GM19099 (cell line): Measurements from ENCODE around the gene ZNF558.

Source experiments
- POLR2A ChIP-seq: IDR thresholded peaks from 3 replicates; pipeline ENCODE4 v1.6.1; 2011; ENCODE audit warnings: low read depth; ENCODE audit not compliant: insufficient read length; ENCODE audit errors: extremely low read depth

The ZNF558 gene

GRCh38 chr19:8820234-8820633, 11.9 kb downstream of the ZNF558 start:
- no peak for TF ChIP-seq POLR2A

- TF ChIP-seq POLR2A = no peak
Observed at GRCh38 chr19:8815780-8816179, 16.3 kb downstream of the ZNF558 start.

GRCh38 chr19:8814176-8814575, 17.9 kb downstream of the ZNF558 start:
- TF ChIP-seq POLR2A = no peak

GRCh38 chr19:8811315-8812172, 20.6 kb downstream of the ZNF558 start:
- TF ChIP-seq POLR2A = no peak

- TF ChIP-seq POLR2A = no peak
Observed at GRCh38 chr19:8806661-8807060, 25.4 kb downstream of the ZNF558 start.

- no peak for TF ChIP-seq POLR2A
Observed at GRCh38 chr19:8794823-8795222, 37.3 kb downstream of the ZNF558 start.
